Measurements from ENCODE around the gene AHCY.

DNA sequence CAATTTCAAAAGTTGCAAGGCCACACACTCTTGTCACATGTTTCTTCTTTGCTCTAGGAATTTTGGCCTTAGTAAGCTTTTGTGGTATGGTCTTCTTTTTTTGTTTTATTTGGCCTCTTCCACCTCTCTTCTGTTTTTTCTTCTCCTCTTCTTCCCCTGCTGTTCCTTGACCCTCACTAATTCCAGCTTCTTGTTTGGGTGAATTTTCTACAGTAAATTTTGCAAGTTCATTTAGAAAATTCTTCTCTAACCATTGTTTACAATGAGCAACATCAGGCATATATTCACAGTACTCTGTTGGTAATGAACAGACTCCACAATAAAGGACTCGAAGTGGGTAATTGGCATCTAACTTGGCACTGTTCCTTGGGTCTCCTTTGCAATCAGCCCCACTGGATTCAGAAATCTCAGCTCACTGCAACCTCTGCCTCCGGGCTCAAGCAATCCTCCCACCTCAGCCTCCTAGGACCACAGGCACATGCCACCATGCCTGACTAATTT is 57.0 kb downstream of the AHCY start:
- TF ChIP-seq YY1 (IDR thresholded peaks at IDR 0.05; ENCODE audit: insufficient read depth, insufficient read length): no peak
- no peak for TF ChIP-seq ZNF274 (IDR thresholded peaks at IDR 0.05; ENCODE audit: low read depth, low read length)
- no peak for TF ChIP-seq SUZ12 (IDR thresholded peaks at IDR 0.05; ENCODE audit: extremely low read depth, insufficient read depth, insufficient read length)

All from NT2/D1 (cell line).